CD4-positive, alpha-beta memory T cell (primary cell): ENCODE measurements around the gene MCTP2. TPM values are rescaled to one million over a fixed set of nuclear protein-coding genes. Genes with fewer than 3 reads are reported as not detected.

Experiments used
- CTCF ChIA-PET: fragments of 350-600 bp; sonication (Branson Sonifier 250); formaldehyde crosslinking; loops from one replicate; lab custom pipeline; 2021; ENCODE audit warnings: inconsistent platforms; ENCODE audit not compliant: partially characterized antibody; lab: Charles Lee
- POLR2A ChIA-PET: fragments of 350-600 bp; sonication (Branson Sonifier 250); formaldehyde crosslinking; loops from one replicate; lab custom pipeline; 2021; ENCODE audit not compliant: partially characterized antibody; lab: Charles Lee
- DNase-seq, 5 donors: peaks; one replicate each; pipeline versions ENCODE4 v3.0.0 to v3.0.0-alpha.2; 2020 to 2022; ENCODE audit warnings: mixed read lengths in 1 of 5
- H3K27ac ChIP-seq: one replicate; pipeline ENCODE4 v1.7.0; 2013; ENCODE audit warnings: low read depth, low read length
- H3K27me3 ChIP-seq: 2 replicates; pipeline ENCODE4 v1.7.0; 2013; ENCODE audit warnings: mild to moderate bottlenecking, low read length, moderate library complexity; ENCODE audit not compliant: insufficient read depth
- H3K36me3 ChIP-seq: 2 replicates; pipeline ENCODE4 v1.7.0; 2013; ENCODE audit warnings: mild to moderate bottlenecking, low read length, moderate library complexity; ENCODE audit not compliant: insufficient read depth
- H3K4me1 ChIP-seq: 2 replicates; pipeline ENCODE4 v1.7.0; 2013; ENCODE audit warnings: mild to moderate bottlenecking, low read length, moderate library complexity; ENCODE audit not compliant: insufficient read depth
- H3K4me3 ChIP-seq, 2 donors: one replicate each; pipeline ENCODE4 v1.7.0; 2013; ENCODE audit warnings: low read length in 2 of 2, mild to moderate bottlenecking in 1 of 2
- H3K9me3 ChIP-seq, 2 donors: one replicate each; pipeline ENCODE4 v1.7.0; 2013; ENCODE audit warnings: low read length in 2 of 2, control low read depth in 1 of 2; ENCODE audit not compliant: control insufficient read depth in 1 of 2
- H3K27ac Mint-ChIP-seq, 7 donors: one replicate each; pipeline ENCODE4 v1.8.0; 2020 to 2021; ENCODE audit warnings: mixed read lengths in 7 of 7, mild to moderate bottlenecking in 6 of 7, inconsistent platforms in 3 of 7, moderate library complexity in 3 of 7
- H3K27me3 Mint-ChIP-seq, 2 donors: one replicate each; pipeline ENCODE4 v1.8.0; 2020 to 2021; ENCODE audit warnings: mixed read lengths in 2 of 2
- H3K36me3 Mint-ChIP-seq, 2 donors: one replicate each; pipeline ENCODE4 v1.8.0; 2020 to 2021; ENCODE audit warnings: mixed read lengths in 2 of 2, inconsistent platforms in 1 of 2, mild to moderate bottlenecking in 1 of 2
- H3K4me1 Mint-ChIP-seq, 4 donors: one replicate each; pipeline ENCODE4 v1.8.0; 2020 to 2021; ENCODE audit warnings: mixed read lengths in 4 of 4, mild to moderate bottlenecking in 1 of 4
- H3K4me3 Mint-ChIP-seq, 8 donors: one replicate each; pipeline ENCODE4 v1.8.0; 2020 to 2021; ENCODE audit warnings: mixed read lengths in 8 of 8, mild to moderate bottlenecking in 7 of 8, moderate library complexity in 6 of 8, inconsistent platforms in 3 of 8
- H3K9me3 Mint-ChIP-seq, 8 donors: one replicate each; pipeline ENCODE4 v1.8.0; 2020 to 2021; ENCODE audit warnings: mixed read lengths in 8 of 8, mild to moderate bottlenecking in 5 of 8, inconsistent platforms in 3 of 8, moderate library complexity in 1 of 8
- intact Hi-C: fragments of 100-400 bp; cut with micrococcal nuclease; formaldehyde crosslinking; loops from one replicate; pipeline ENCODE4 v1.15.1; 2023
- polyA plus RNA-seq, 2 donors: library from polyadenylated mRNA; unstranded; fragments of 300-500 nt; fragmentation: Illumina TruSeq; gene quantifications; one replicate each; pipeline ENCODE4 v1.2.3, GENCODE V29; 2021
- total RNA-seq, 2 experiments: library from RNA; stranded (reverse); gene quantifications; one replicate each; pipeline ENCODE4 v1.2.3, GENCODE V29; 2021

MCTP2 gene
- total and polyA plus RNA-seq, 4 experiments from 2014 or later: 2.0 to 19.6 (median 11.8) TPM

GRCh38 chr15:94235646-94236045, 4.3 kb downstream of the MCTP2 start:
- ChIA-PET POLR2A (no interaction called here), CTCF (no interaction called here)
- Histone ChIP-seq H3K4me3 (no peak overlapping the region), H3K27me3 (no peaks in the 10 kb centered on the region), H3K27ac (no peak overlapping the region), H3K36me3 (no peaks in the 10 kb centered on the region), H3K9me3 (no peaks in the 10 kb centered on the region), H3K4me1 (peaks cover 17% of the 10 kb centered on the region)
- peaks cover 0 to 4% of the 10 kb centered on the region in 2 donors for H3K36me3 Mint-ChIP-seq
- H3K4me1 Mint-ChIP-seq: peaks cover 32 to 78% (median 53%) of the 10 kb centered on the region in 4 donors
- intact Hi-C loops: no loop called here
- DNase-seq: no peak
- H3K27ac Mint-ChIP-seq: no peak overlapping the region
- H3K9me3 Mint-ChIP-seq: no peaks in the 10 kb centered on the region
- no peak overlapping the region for H3K4me3 Mint-ChIP-seq
- H3K27me3 Mint-ChIP-seq: no peaks in the 10 kb centered on the region

DNA sequence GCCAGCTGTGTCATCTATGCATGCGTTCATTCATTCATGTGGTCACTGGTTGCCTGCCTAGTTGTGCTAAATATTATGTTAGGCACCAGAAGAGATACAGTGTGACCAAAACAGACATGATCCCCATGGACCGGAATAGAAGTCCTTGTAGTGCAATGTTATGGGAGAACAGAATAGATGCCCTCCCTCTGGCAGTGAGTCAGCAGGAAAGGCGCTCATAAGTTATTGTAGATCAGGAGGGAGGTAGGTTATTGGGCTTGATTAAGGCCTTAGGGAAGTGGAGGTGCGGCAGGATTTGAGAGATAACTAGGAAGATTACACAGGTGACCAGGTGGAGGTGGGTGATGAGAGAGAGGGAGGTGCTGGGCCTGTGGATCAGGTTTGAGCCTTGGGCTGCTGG, 5.2 kb downstream of the MCTP2 start:
- Histone ChIP-seq H3K9me3 (no peaks in the 10 kb centered on the region), H3K4me3 (no peak overlapping the region), H3K36me3 (no peaks in the 10 kb centered on the region), H3K27me3 (no peaks in the 10 kb centered on the region), H3K27ac (no peak overlapping the region), H3K4me1 (peaks cover 14% of the 10 kb centered on the region)
- H3K9me3 Mint-ChIP-seq: no peaks in the 10 kb centered on the region
- H3K27me3 Mint-ChIP-seq: no peaks in the 10 kb centered on the region
- intact Hi-C loops: no loop called here
- DNase-seq: no peak
- CTCF ChIA-PET: no interaction called here
- peak overlapping the region in 2 of 7 donors; percentile 3 to 51 for H3K27ac Mint-ChIP-seq
- no peak overlapping the region for H3K4me3 Mint-ChIP-seq
- H3K4me1 Mint-ChIP-seq: peaks cover 28 to 71% (median 50%) of the 10 kb centered on the region in 4 donors
- POLR2A ChIA-PET: no interaction called here
- H3K36me3 Mint-ChIP-seq: no peaks in the 10 kb centered on the region

DNA sequence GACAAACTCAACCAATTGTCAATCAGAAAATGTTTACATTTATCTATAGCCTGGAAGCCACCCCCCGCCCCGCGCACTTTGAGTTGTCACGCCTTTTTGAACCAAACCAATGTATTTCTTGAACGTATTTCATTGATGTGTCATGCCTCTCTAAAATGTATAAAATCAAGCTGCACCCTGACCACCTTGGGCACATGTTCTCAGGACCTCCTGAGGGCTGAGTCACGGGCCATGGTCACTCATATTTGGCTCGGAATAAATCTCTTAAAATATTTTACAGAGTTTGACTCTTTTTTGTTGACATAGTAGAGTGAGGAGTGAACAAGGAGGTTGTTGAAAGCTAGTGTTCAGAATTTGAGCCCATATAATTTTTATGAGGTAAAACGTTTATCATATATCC, 6.5 kb downstream of the MCTP2 start:
- Histone ChIP-seq H3K4me3 (no peak overlapping the region), H3K9me3 (no peaks in the 10 kb centered on the region), H3K27me3 (no peaks in the 10 kb centered on the region), H3K4me1 (peaks cover 2% of the 10 kb centered on the region), H3K27ac (no peak overlapping the region), H3K36me3 (no peaks in the 10 kb centered on the region)
- H3K27ac Mint-ChIP-seq: peak overlapping the region in 1 of 7 donors; percentile 54
- no peaks in the 10 kb centered on the region for H3K36me3 Mint-ChIP-seq
- ChIA-PET POLR2A (no interaction called here), CTCF (interaction anchor here (1.1 to 1.3 kb wide), 2 partner anchors 8 to 73 kb away, joined by 4 read pairs; no protein-coding TSS in a partner anchor)
- H3K9me3 Mint-ChIP-seq: no peaks in the 10 kb centered on the region
- peaks cover 21 to 59% (median 40%) of the 10 kb centered on the region in 4 donors for H3K4me1 Mint-ChIP-seq
- H3K27me3 Mint-ChIP-seq: no peaks in the 10 kb centered on the region
- no peak overlapping the region for H3K4me3 Mint-ChIP-seq
- DNase-seq: no peak
- intact Hi-C loops: no loop called here

DNA sequence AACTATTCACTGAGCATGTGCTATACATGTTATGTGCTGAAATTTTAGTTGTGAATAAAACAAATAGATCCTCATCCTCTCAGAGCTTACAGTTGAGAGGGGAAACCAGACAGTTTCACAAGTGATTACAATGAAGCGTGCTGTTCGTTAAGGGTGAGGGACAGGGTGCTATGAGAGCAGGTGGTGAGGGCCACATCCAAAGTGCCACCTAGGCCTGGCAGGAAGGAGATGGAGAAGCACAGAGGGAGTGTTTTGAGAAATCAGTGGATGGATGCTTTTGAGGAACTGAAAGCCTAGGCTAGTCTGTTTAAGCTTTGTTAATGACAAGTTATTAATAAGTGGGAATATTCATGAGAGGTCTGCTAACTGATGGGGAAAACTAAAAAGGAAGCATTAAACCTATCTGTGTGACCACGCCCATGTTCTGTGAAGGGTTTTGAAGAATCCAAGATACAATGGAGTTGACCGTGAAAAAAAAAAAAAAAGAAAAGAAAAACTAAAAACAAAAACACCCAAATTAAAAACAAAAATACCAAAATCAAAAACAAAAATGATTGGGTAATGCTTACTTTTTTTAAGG, 7.3 kb downstream of the MCTP2 start:
- Mint-ChIP-seq H3K27ac (peak overlapping the region in 6 of 7 donors; percentile 1 to 93 (median 72)), H3K27me3 (no peaks in the 10 kb centered on the region), H3K36me3 (no peaks in the 10 kb centered on the region), H3K4me3 (peak overlapping the region in 2 of 8 donors; percentile 37 to 74), H3K4me1 (peaks cover 21 to 54% (median 37%) of the 10 kb centered on the region in 4 donors), H3K9me3 (no peaks in the 10 kb centered on the region)
- intact Hi-C loops: no loop called here
- H3K36me3 ChIP-seq: no peaks in the 10 kb centered on the region
- no peaks in the 10 kb centered on the region for H3K4me1 ChIP-seq
- no peak overlapping the region for H3K4me3 ChIP-seq
- H3K27ac ChIP-seq: no peak overlapping the region
- POLR2A ChIA-PET: interaction anchor here (1.0 kb wide), 1 partner anchor 8 kb away, joined by 3 read pairs; the partner anchor contains the start of gene MCTP2
- H3K27me3 ChIP-seq: no peaks in the 10 kb centered on the region
- no peak for DNase-seq
- CTCF ChIA-PET: interaction anchor here (1.1 to 1.3 kb wide), 2 partner anchors 9 to 74 kb away, joined by 4 read pairs; no protein-coding TSS in a partner anchor
- no peaks in the 10 kb centered on the region for H3K9me3 ChIP-seq

- POLR2A ChIA-PET: interaction anchor here (1.0 kb wide), 1 partner anchor 8 kb away, joined by 3 read pairs; the partner anchor contains the start of gene MCTP2
- Histone ChIP-seq H3K9me3 (no peaks in the 10 kb centered on the region), H3K4me3 (no peak overlapping the region), H3K36me3 (no peaks in the 10 kb centered on the region), H3K27me3 (no peaks in the 10 kb centered on the region), H3K4me1 (no peaks in the 10 kb centered on the region), H3K27ac (no peak overlapping the region)
- Mint-ChIP-seq H3K4me1 (peaks cover 19 to 46% (median 33%) of the 10 kb centered on the region in 4 donors), H3K4me3 (no peak overlapping the region), H3K27ac (peak overlapping the region in 3 of 7 donors; percentile 49 to 80 (median 56)), H3K27me3 (no peaks in the 10 kb centered on the region), H3K9me3 (no peaks in the 10 kb centered on the region), H3K36me3 (no peaks in the 10 kb centered on the region)
- no peak for DNase-seq
- CTCF ChIA-PET: interaction anchor here (1.8 kb wide), 1 partner anchor 85 kb away, joined by 8 read pairs; no protein-coding TSS in a partner anchor
- intact Hi-C loops: no loop called here
Observed at GRCh38 chr15:94239474-94239873, 8.1 kb downstream of the MCTP2 start.

- intact Hi-C loops: no loop called here
- Histone ChIP-seq H3K27ac (no peak overlapping the region), H3K27me3 (no peaks in the 10 kb centered on the region), H3K4me3 (no peak overlapping the region), H3K9me3 (no peaks in the 10 kb centered on the region), H3K4me1 (no peaks in the 10 kb centered on the region), H3K36me3 (no peaks in the 10 kb centered on the region)
- no peaks in the 10 kb centered on the region for H3K36me3 Mint-ChIP-seq
- no peak overlapping the region for H3K4me3 Mint-ChIP-seq
- no peaks in the 10 kb centered on the region for H3K9me3 Mint-ChIP-seq
- no peak for DNase-seq
- no peak overlapping the region for H3K27ac Mint-ChIP-seq
- H3K4me1 Mint-ChIP-seq: peaks cover 18 to 44% (median 30%) of the 10 kb centered on the region in 4 donors
- ChIA-PET POLR2A (no interaction called here), CTCF (interaction anchor here (1.1 to 1.8 kb wide), 2 partner anchors 9 to 84 kb away, joined by 3 to 8 read pairs; partner anchors contain the start of gene MCTP2)
- no peaks in the 10 kb centered on the region for H3K27me3 Mint-ChIP-seq
Observed at GRCh38 chr15:94240480-94240879, 9.1 kb downstream of the MCTP2 start.

- intact Hi-C loops: no loop called here
- H3K4me3 Mint-ChIP-seq: no peak overlapping the region
- H3K27ac Mint-ChIP-seq: peak overlapping the region in 1 of 7 donors; percentile 23
- no peaks in the 10 kb centered on the region for H3K9me3 ChIP-seq
- no peaks in the 10 kb centered on the region for H3K36me3 ChIP-seq
- no peak overlapping the region for H3K27ac ChIP-seq
- no peak for DNase-seq
- no peak overlapping the region for H3K4me3 ChIP-seq
- H3K9me3 Mint-ChIP-seq: no peaks in the 10 kb centered on the region
- H3K4me1 Mint-ChIP-seq: peaks cover 10 to 31% (median 19%) of the 10 kb centered on the region in 4 donors
- no peaks in the 10 kb centered on the region for H3K4me1 ChIP-seq
- ChIA-PET POLR2A (no interaction called here), CTCF (no interaction called here)
- H3K27me3 Mint-ChIP-seq: no peaks in the 10 kb centered on the region
- H3K27me3 ChIP-seq: no peaks in the 10 kb centered on the region
- no peaks in the 10 kb centered on the region for H3K36me3 Mint-ChIP-seq
Observed at GRCh38 chr15:94242257-94242656, 10.9 kb downstream of the MCTP2 start.
